Skin of body (tissue), 2 donors: ENCODE measurements around the gene MOCS2. TPM values are rescaled to one million over a fixed set of nuclear protein-coding genes. Genes with fewer than 3 reads are reported as not detected.
"Not testable (repeated sequence)": the region's sequence is repeated elsewhere in the genome, so short reads cannot be mapped to it uniquely, and the experiment has no call there.

Source experiments
- DNase-seq: peaks from one replicate; lab custom pipeline; 2025; lab: John Stamatoyannopoulos, UW
- total RNA-seq: library from RNA; depleted of rRNA; stranded (reverse); fragments of >200 nt; gene quantifications from one replicate; pipeline ENCODE4 v1.2.3, GENCODE V29; 2014

The MOCS2 gene
- total RNA-seq: 25.5 TPM

GRCh38 chr5:53109443-53110127, at the start of gene MOCS2:
MOCS2 (minus strand) TSS chr5:53109757; CDS start chr5:53107174, 2,583 bp downstream.
- DNase-seq: peak; percentile 89

- no peak for DNase-seq
Measured at GRCh38 chr5:53151713-53152458, 42.3 kb upstream of the MOCS2 start.

- DNase-seq: no peak
Measured at GRCh38 chr5:53133020-53133419, 23.5 kb upstream of the MOCS2 start.

GRCh38 chr5:53130266-53130665, 20.7 kb upstream of the MOCS2 start:
- peak; percentile 89 for DNase-seq

- DNase-seq: no peak
Measured at GRCh38 chr5:53128481-53128880, 18.9 kb upstream of the MOCS2 start.

- DNase-seq: no peak
Measured at GRCh38 chr5:53127107-53127506, 17.6 kb upstream of the MOCS2 start.

GRCh38 chr5:53126521-53126920, 17.0 kb upstream of the MOCS2 start:
- no peak for DNase-seq

GRCh38 chr5:53123702-53124101, 14.1 kb upstream of the MOCS2 start:
- DNase-seq: no peak

GRCh38 chr5:53120165-53120564, 10.6 kb upstream of the MOCS2 start:
- no peak for DNase-seq

GRCh38 chr5:53118879-53119278, 9.3 kb upstream of the MOCS2 start:
- no peak for DNase-seq

- DNase-seq: no peak
Measured at GRCh38 chr5:53116597-53116996, 7.0 kb upstream of the MOCS2 start.

GRCh38 chr5:53114988-53115387, 5.4 kb upstream of the MOCS2 start:
- no peak for DNase-seq

- DNase-seq: no peak
Measured at GRCh38 chr5:53113947-53114346, 4.4 kb upstream of the MOCS2 start.

- DNase-seq: no peak
Measured at GRCh38 chr5:53112909-53113308, 3.4 kb upstream of the MOCS2 start.

GRCh38 chr5:53112307-53112706, 2.8 kb upstream of the MOCS2 start:
- not testable (repeated sequence) for DNase-seq

- DNase-seq: no peak
Measured at GRCh38 chr5:53111139-53111538, 1.6 kb upstream of the MOCS2 start.

- no peak for DNase-seq
Measured at GRCh38 chr5:53110156-53110555, 599 bp upstream of the MOCS2 start.

GRCh38 chr5:53109056-53109442, 508 bp downstream of the MOCS2 start:
- peak; percentile 26 for DNase-seq

- no peak for DNase-seq
Measured at GRCh38 chr5:53105611-53106300, 3.8 kb downstream of the MOCS2 start.

GRCh38 chr5:53100606-53101005, 9.0 kb downstream of the MOCS2 start:
- no peak for DNase-seq

GRCh38 chr5:53099546-53099945, 10.0 kb downstream of the MOCS2 start:
- DNase-seq: no peak

- peak; percentile 44 for DNase-seq
Measured at GRCh38 chr5:53095931-53096525, 13.5 kb downstream of the MOCS2 start.
